Neural progenitor cell (in vitro differentiated cells): ENCODE data around the gene IPO4. TPM values are rescaled to one million over a fixed set of nuclear protein-coding genes. Genes with fewer than 3 reads are reported as not detected.

Experiments used
- DNase-seq: peaks from one replicate; pipeline ENCODE4 v3.0.0-alpha.2; 2016; ENCODE audit warnings: low spot score
- H2AFZ ChIP-seq: fragments of 200-600 bp; sonication (generic); replicated peaks from 2 replicates; pipeline ENCODE4 v1.6.1; 2016; ENCODE audit warnings: antibody characterized with exemption
- H3F3A ChIP-seq: fragments of 200-600 bp; sonication (generic); 2 replicates; pipeline ENCODE4 v1.6.1; 2016; ENCODE audit warnings: antibody characterized with exemption, low read depth
- H3K27ac ChIP-seq: fragments of 200-600 bp; sonication (generic); 2 replicates; pipeline ENCODE4 v1.5.1; 2016; ENCODE audit warnings: mild to moderate bottlenecking
- H3K27me3 ChIP-seq: fragments of 200-600 bp; sonication (generic); 2 replicates; pipeline ENCODE4 v1.6.1; 2016; ENCODE audit warnings: mild to moderate bottlenecking, moderate library complexity
- H3K36me3 ChIP-seq: fragments of 200-600 bp; sonication (generic); 2 replicates; pipeline ENCODE4 v1.5.1; 2016
- H3K4me1 ChIP-seq: fragments of 200-600 bp; sonication (generic); 2 replicates; pipeline ENCODE4 v1.6.1; 2016; ENCODE audit warnings: mixed run types
- H3K4me2 ChIP-seq: fragments of 200-600 bp; sonication (generic); 2 replicates; pipeline ENCODE4 v1.6.1; 2016
- H3K4me3 ChIP-seq: fragments of 200-600 bp; sonication (generic); 2 replicates; pipeline ENCODE4 v1.5.1; 2016
- H3K79me2 ChIP-seq: fragments of 200-600 bp; sonication (generic); 2 replicates; pipeline ENCODE4 v1.6.1; 2016; ENCODE audit warnings: low read depth
- H3K9ac ChIP-seq: fragments of 200-600 bp; sonication (generic); 2 replicates; pipeline ENCODE4 v1.6.1; 2016
- H3K9me3 ChIP-seq: fragments of 200-600 bp; sonication (generic); 2 replicates; pipeline ENCODE4 v1.5.1; 2016; ENCODE audit warnings: low read depth
- H4K20me1 ChIP-seq: fragments of 200-600 bp; sonication (generic); 2 replicates; pipeline ENCODE4 v1.6.1; 2016; ENCODE audit warnings: low read depth
- H3K27ac Mint-ChIP-seq: 3 replicates; pipeline ENCODE4 v1.8.0; 2021; ENCODE audit warnings: mixed read lengths
- H3K27me3 Mint-ChIP-seq: 2 replicates; pipeline ENCODE4 v1.8.0; 2022; ENCODE audit warnings: low read depth, mild to moderate bottlenecking, inconsistent platforms, moderate library complexity, mixed read lengths; ENCODE audit not compliant: insufficient read depth
- H3K36me3 Mint-ChIP-seq: 3 replicates; pipeline ENCODE4 v1.8.0; 2021; ENCODE audit warnings: mixed read lengths
- H3K4me1 Mint-ChIP-seq: 3 replicates; pipeline ENCODE4 v1.8.0; 2021; ENCODE audit warnings: mixed read lengths
- H3K4me3 Mint-ChIP-seq: 3 replicates; pipeline ENCODE4 v1.8.0; 2021; ENCODE audit warnings: mild to moderate bottlenecking, moderate library complexity, mixed read lengths
- H3K9me3 Mint-ChIP-seq: 3 replicates; pipeline ENCODE4 v1.8.0; 2020; ENCODE audit warnings: mixed read lengths
- CTCF ChIP-seq: fragments of 200-600 bp; sonication (generic); IDR thresholded peaks from 2 replicates; pipeline ENCODE4 v1.5.1; 2017; ENCODE audit warnings: antibody characterized with exemption, mild to moderate bottlenecking
- EZH2 ChIP-seq: fragments of 200-600 bp; sonication (generic); IDR thresholded peaks from 2 replicates; pipeline ENCODE4 v1.6.1; 2017; ENCODE audit warnings: antibody characterized with exemption, mild to moderate bottlenecking, moderate library complexity
- EZH2phosphoT487 ChIP-seq: fragments of 200-600 bp; sonication (generic); IDR thresholded peaks from 2 replicates; pipeline ENCODE4 v1.6.1; 2017; ENCODE audit warnings: antibody characterized with exemption
- total RNA-seq: library from RNA; depleted of rRNA; stranded (reverse); fragments of >200 nt; gene quantifications from 2 replicates; pipeline ENCODE4 v1.2.3, GENCODE V29; 2015; ENCODE audit warnings: low replicate concordance

The IPO4 gene
- total RNA-seq, 1 donor from 2014 or later: 15.9 TPM

- H3F3A ChIP-seq: peaks cover 22% of the 10 kb centered on the region
- peaks cover 15% of the 10 kb centered on the region for H3K79me2 ChIP-seq
- H4K20me1 ChIP-seq: peaks cover 14% of the 10 kb centered on the region
- Mint-ChIP-seq H3K36me3 (peaks cover 19% of the 10 kb centered on the region), H3K27ac (no peak overlapping the region), H3K4me3 (no peak overlapping the region), H3K27me3 (peaks cover 3% of the 10 kb centered on the region), H3K4me1 (peaks cover 19% of the 10 kb centered on the region), H3K9me3 (no peaks in the 10 kb centered on the region)
- H3K9me3 ChIP-seq: no peaks in the 10 kb centered on the region
- H3K36me3 ChIP-seq: no peaks in the 10 kb centered on the region
- H3K27ac ChIP-seq: no peak overlapping the region
- no peak overlapping the region for H3K9ac ChIP-seq
- no peak for DNase-seq
- H3K4me3 ChIP-seq: no peak overlapping the region
- peaks cover 6% of the 10 kb centered on the region for H3K4me1 ChIP-seq
- no peak overlapping the region for H2AFZ ChIP-seq
- H3K27me3 ChIP-seq: no peaks in the 10 kb centered on the region
- TF ChIP-seq CTCF (no peak), EZH2 (no peak), EZH2phosphoT487 (no peak)
- no peak overlapping the region for H3K4me2 ChIP-seq
Observed at GRCh38 chr14:24185741-24186140, 2.9 kb downstream of the IPO4 start.

- Histone ChIP-seq H2AFZ (no peak overlapping the region), H3K27me3 (no peaks in the 10 kb centered on the region), H3K36me3 (no peaks in the 10 kb centered on the region), H3K79me2 (peaks cover 15% of the 10 kb centered on the region), H3K27ac (no peak overlapping the region), H3F3A (peaks cover 22% of the 10 kb centered on the region), H3K9ac (no peak overlapping the region), H3K9me3 (no peaks in the 10 kb centered on the region), H4K20me1 (peaks cover 14% of the 10 kb centered on the region), H3K4me2 (no peak overlapping the region), H3K4me1 (peaks cover 6% of the 10 kb centered on the region), H3K4me3 (no peak overlapping the region)
- DNase-seq: no peak
- peaks cover 3% of the 10 kb centered on the region for H3K27me3 Mint-ChIP-seq
- H3K4me3 Mint-ChIP-seq: no peak overlapping the region
- H3K4me1 Mint-ChIP-seq: peaks cover 18% of the 10 kb centered on the region
- TF ChIP-seq EZH2phosphoT487: no peak
- TF ChIP-seq CTCF: no peak
- TF ChIP-seq EZH2: no peak
- no peak overlapping the region for H3K27ac Mint-ChIP-seq
- no peaks in the 10 kb centered on the region for H3K9me3 Mint-ChIP-seq
- H3K36me3 Mint-ChIP-seq: peaks cover 19% of the 10 kb centered on the region
Observed at GRCh38 chr14:24185026-24185425, 3.6 kb downstream of the IPO4 start.

- no peaks in the 10 kb centered on the region for H3K9me3 ChIP-seq
- H3K4me1 ChIP-seq: peaks cover 6% of the 10 kb centered on the region
- H3K36me3 ChIP-seq: no peaks in the 10 kb centered on the region
- no peak overlapping the region for H3K4me2 ChIP-seq
- no peak overlapping the region for H3K27ac ChIP-seq
- Mint-ChIP-seq H3K4me3 (no peak overlapping the region), H3K36me3 (peaks cover 19% of the 10 kb centered on the region), H3K9me3 (no peaks in the 10 kb centered on the region), H3K4me1 (peaks cover 14% of the 10 kb centered on the region), H3K27me3 (peaks cover 3% of the 10 kb centered on the region), H3K27ac (no peak overlapping the region)
- no peak overlapping the region for H3K9ac ChIP-seq
- H3K27me3 ChIP-seq: no peaks in the 10 kb centered on the region
- H2AFZ ChIP-seq: no peak overlapping the region
- H3K4me3 ChIP-seq: no peak overlapping the region
- H4K20me1 ChIP-seq: peaks cover 14% of the 10 kb centered on the region
- no peak for DNase-seq
- peaks cover 15% of the 10 kb centered on the region for H3K79me2 ChIP-seq
- TF ChIP-seq CTCF: no peak
- TF ChIP-seq EZH2: no peak
- TF ChIP-seq EZH2phosphoT487: no peak
- peaks cover 18% of the 10 kb centered on the region for H3F3A ChIP-seq
Observed at GRCh38 chr14:24184104-24184970, 4.3 kb downstream of the IPO4 start.
